EL (cell line): Measurements from ENCODE around the gene AGPAT1.
"Not testable (repeated sequence)": the region's sequence is repeated elsewhere in the genome, so short reads cannot be mapped to it uniquely, and the experiment has no call there.

Experiments used
- DNase-seq: peaks from one replicate; pipeline ENCODE4 v3.0.0-alpha.2; 2016

The AGPAT1 gene, protein sequence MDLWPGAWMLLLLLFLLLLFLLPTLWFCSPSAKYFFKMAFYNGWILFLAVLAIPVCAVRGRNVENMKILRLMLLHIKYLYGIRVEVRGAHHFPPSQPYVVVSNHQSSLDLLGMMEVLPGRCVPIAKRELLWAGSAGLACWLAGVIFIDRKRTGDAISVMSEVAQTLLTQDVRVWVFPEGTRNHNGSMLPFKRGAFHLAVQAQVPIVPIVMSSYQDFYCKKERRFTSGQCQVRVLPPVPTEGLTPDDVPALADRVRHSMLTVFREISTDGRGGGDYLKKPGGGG

DNA sequence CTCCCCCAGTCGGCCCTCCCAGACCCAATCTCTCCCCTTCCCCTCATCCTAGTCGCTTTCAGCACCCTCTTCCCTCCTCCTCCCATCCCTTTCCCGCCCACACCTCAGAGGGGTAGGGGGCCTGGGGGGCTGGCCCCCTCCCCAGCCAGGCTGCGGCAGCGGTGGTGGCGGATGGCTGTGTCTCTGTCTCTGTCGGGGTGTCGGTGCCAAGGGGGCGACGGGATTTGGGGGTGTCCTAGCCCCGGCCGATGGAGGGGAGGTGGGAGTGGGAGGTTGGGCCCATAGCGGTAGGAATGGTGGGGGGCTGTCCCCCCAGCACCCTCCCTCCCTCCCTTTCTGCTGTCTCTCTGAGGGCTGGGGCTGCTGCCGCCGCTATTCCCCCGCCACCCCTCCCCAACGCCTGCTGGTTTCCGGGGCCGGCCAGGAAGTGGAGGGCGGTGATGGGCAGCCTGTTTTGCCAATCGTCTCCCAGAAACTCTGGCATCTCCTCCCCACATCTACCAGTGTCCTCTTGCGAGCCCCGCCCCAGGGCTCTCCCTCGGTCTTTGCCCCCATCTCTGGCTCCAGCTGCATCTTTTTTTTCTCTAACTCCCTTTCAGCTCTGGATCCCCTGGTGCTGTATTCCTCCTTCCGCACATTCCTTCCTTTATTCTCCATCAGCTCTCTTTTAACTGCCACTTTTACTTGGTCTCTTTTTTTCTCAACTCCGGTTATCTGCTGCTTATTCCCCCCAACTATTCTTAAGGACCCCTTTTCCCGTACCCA, at the start of gene AGPAT1:
Gene AGPAT1, minus strand, starts transcription at position 374 of the 765 bp plus-strand sequence. CDS start 4,588 bp downstream, outside the sequence.
- peak; percentile 98 for DNase-seq

DNA sequence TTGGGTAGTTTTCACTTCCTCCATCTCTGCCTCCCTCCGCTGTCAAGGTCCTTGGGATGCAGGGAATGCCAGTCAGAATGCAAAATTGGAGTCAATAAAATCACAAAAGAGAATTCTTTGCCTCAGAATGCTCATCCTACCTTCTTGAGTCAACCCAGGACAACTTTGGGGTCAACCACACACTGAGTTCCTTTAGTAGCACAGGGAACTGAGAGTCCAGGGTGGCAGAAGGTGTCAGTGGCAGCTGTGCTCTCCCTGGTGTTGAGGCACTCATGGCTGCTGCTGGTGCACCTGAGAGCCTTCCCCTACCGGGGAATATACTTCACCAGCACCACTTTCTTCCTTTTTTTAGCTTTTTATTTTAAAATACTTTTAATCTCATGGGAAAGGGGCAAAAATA, 48.8 kb upstream of the AGPAT1 start:
- DNase-seq: no peak

GRCh38 chr6:32223258-32224235, 47.7 kb upstream of the AGPAT1 start, which contains the start of gene NOTCH4:
Gene NOTCH4, minus strand, starts transcription at chr6:32224067. Its CDS starts 139 bp downstream, at chr6:32223928.
- no peak for DNase-seq

DNA sequence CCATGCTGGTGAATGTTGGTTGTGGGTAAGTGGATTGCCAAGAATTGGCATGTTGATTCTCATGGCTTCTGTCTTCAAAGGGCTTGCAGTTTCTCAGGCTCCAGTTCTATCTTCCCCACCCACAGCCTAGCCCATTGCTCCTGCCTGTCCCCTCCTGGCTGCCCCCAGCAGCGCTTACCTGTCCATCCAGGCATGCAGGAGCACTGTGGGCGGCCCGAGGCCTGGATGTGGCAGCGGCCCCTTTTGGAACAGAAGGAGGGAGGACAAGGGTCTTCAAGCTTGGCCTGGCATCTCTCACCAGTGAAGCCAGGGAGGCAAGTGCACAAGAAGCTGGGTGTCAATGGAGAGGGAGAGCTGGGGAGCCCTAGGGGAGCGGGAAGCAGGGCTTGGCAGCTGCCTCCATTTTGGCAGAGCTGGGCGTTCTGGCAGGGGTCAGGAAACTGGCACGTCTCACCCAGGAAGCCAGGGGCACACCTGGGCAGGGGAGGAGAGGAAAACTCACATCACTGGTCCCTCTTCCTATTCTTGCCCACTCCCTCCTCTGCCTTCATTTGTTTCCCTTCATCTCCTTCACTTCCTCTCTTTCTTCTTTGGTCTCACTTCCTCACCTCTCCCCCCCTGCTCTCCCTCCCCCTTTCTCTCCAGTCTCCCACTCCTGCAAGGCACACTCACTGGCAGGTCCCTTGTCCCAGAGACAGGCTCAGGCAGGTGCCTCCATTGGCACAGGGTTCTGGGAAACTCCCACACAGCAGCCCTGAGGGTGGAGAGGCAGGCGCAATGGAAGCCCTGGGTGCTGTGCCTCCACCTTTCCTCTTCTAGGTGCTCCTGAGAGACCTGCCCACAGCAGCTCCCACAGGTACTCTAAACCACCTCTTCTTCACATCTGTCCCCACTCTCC, 46.7 kb upstream of the AGPAT1 start:
- no peak for DNase-seq

- DNase-seq: no peak
Observed at GRCh38 chr6:32220021-32220420, 44.1 kb upstream of the AGPAT1 start.

GRCh38 chr6:32218167-32218566, 42.3 kb upstream of the AGPAT1 start:
- no peak for DNase-seq

DNA sequence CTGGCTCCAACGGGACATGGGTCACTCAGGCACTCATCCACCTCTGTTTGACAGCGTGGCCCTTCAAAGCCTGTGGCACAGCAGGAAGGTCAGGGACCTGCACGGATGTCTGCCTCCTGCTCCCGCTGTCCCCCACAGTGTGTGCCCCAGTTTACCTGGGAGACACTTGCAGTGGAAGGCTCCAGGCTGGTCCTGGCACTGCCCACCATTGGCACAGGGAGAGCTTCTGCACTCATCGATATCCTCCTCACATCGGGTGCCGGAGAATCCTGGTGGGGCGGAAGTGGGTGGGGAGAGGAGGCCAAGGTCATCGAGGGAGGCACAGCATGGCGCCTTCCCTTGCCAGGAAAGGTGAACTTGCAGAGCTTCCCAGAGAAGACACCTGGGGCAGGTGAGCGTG, 41.1 kb upstream of the AGPAT1 start:
- DNase-seq: no peak

- DNase-seq: no peak
Observed at GRCh38 chr6:32216285-32216684, 40.4 kb upstream of the AGPAT1 start.

DNA sequence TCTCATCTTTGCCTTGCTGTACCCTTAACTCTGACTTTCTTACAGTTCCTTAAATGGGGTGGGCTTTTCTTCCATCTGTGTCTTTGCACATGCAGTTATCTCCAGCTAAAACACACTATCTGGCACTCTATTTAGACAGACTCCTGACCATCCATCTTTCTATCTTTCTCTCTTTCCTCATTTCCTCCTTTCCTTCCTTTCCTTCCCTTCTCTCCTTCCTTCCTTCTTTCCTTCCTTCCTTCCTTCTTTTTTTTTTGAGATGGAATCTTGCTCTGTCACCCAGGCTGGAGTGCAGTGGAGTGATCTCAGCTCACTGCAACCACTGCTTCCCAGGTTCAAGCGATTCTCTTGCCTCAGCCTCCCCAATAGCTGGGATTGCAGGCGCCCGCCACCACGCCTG, 39.7 kb upstream of the AGPAT1 start:
- no peak for DNase-seq

DNA sequence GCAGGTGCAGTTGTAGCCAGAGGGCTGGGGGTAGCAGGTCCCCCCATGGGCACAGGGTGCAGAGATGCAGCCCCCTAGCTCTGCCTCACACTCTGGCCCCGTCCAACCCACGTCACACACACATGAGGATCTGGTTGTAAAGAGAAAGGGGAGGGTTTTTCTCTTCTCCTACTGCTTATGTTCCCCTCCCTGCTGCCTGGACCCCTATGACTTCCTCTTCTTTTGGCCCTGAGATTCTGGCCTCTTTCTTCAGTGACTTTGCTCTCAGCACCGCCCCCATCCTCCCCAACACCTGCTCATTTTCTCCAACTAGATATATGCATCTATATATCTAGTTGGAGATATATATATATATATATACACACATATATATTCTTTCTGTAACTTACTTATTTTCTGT, 38.2 kb upstream of the AGPAT1 start:
- DNase-seq: no peak

DNA sequence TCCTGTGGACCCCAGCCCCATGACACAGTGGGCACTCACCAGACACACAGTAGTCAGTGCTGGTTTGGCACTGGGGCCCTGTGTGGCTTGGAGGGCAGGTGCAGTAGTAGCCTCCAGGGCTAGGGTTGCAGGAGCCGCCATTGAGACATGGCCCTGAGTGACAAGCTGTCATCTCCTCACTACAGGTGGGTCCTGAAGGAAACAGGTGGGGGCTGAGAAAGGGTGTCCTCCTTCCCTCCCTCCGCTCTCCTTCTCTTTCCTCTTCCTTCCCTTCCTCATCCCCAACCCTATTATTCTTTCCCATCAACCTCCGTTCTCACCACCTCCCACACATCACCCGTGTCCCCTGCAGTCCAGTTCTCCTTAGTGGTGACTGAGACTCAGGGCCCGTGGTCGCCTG, 37.8 kb upstream of the AGPAT1 start:
- no peak for DNase-seq

DNA sequence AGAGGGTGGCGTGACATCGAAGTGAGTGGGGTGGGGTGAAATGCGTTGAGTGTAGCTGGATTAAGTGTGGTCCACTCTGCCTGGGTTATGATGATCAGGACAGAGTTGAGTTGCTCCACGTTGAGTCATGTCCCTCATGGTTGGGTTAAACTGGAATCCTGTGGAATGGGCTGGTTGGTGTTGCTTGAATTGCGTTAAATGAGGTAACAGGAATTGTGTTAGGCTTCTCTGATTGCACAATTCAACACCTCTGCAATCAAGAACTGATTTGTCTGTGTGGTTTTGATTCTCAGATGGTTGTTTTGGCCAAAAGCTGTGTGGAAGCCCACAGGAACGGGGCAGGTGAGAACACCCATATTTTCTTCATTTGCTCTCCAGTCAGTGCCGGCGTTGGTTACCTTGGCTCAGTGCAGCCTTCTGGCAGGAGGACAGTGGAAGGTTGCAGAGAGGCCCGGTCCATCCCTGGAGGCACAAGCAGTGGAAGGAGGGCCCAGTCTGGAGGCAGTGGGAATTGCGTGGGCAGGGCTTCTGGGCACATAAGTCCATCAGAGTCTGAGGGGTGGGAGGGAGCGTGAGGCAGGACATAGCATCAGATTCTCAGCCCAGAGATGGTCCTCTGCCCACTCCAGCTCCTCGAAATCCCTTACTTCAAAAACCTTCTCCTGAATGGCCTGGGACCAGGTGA, 36.3 kb upstream of the AGPAT1 start:
- no peak for DNase-seq

- DNase-seq: not testable (repeated sequence)
Observed at GRCh38 chr6:32211432-32211831, 35.5 kb upstream of the AGPAT1 start.

- no peak for DNase-seq
Observed at GRCh38 chr6:32210191-32210601, 34.3 kb upstream of the AGPAT1 start.

GRCh38 chr6:32208996-32209395, 33.1 kb upstream of the AGPAT1 start:
- no peak for DNase-seq

GRCh38 chr6:32204268-32204715, 28.4 kb upstream of the AGPAT1 start:
- no peak for DNase-seq

- no peak for DNase-seq
Observed at GRCh38 chr6:32203426-32204267, 27.8 kb upstream of the AGPAT1 start.

DNA sequence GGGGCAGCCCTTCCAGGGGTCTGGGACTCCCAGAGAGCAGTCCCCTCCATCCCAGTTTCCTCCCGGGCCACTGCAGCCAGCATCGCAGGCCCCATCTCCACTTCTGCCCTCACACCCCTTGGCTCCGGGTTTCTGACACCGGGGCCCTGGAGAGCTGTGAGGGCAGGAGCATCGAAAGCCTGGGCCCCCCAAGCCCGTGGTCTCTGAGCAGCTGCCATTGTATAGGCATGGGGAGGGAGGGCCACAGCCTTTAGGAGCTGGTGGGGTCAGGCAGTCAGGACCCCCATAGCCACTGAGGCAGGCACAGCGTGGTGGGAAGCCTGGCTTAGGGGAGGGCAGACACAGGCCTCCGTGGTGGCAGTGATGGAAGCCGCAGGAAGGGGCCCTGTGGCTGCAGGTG, 26.3 kb upstream of the AGPAT1 start:
- no peak for DNase-seq

DNA sequence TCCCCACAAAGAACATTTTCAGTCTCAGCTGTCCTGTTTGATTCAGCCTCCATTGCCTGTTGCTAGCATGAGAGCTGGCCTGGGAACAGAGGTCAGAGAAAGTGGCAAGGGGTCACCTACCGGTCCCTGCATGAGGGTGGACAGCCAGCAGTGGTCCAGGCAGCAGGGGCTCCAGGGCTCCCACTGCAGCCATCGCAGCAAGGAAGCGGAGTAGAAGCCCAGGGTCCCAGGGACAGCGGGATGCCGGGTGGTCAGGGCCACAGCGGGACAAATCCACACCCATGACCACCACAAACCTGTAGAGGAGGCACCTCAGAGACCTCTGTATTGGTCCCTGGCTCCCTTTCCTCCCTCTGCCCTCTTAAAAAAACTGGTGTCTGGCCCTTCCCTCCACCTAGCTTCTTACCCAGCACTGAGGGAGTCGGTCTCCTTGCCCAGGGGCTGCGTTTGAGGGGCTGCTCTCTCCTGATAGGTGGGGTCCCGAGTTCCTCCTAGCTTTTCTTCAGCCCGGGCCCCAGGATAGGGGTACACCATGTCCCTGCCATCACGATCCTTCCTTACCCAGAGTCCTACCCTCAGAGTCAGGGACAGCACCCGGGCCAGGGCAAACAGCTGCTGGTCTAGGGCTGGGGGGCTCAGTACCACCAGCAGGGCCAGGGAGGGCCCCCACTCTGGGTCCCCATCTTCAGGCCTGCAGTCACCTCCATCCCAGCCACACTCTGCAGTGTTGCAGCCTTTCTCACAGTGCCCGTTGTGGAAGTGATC, 25.0 kb upstream of the AGPAT1 start:
- DNase-seq: no peak

GRCh38 chr6:32198866-32199265, 23.0 kb upstream of the AGPAT1 start:
- no peak for DNase-seq
